Sigmoid colon (tissue), 7 donors: Measurements from ENCODE around the gene BCL3. TPM values are rescaled to one million over a fixed set of nuclear protein-coding genes. Genes with fewer than 3 reads are reported as not detected.
A peak's percentile ranks its signal among the peaks of the same experiment; 100 is the strongest.

Experiments used
- DNase-seq: peaks from one replicate; pipeline ENCODE4 v3.0.0-alpha.2; 2019
- H3K27ac ChIP-seq, 4 donors: fragments of 200-600 bp; sonication (generic); one replicate each; pipeline ENCODE4 v1.5.1; 2016 to 2019; ENCODE audit warnings: mild to moderate bottlenecking in 1 of 4
- H3K27me3 ChIP-seq, 3 donors: fragments of 200-600 bp; sonication (generic); one replicate each; pipeline ENCODE4 v1.5.1; 2019; ENCODE audit warnings: mild to moderate bottlenecking in 1 of 3
- H3K36me3 ChIP-seq, 4 donors: fragments of 200-600 bp; sonication (generic); one replicate each; pipeline ENCODE4 v1.5.1; 2016 to 2019
- H3K4me1 ChIP-seq, 4 donors: fragments of 200-600 bp; sonication (generic); one replicate each; pipeline ENCODE4 v1.5.1; 2017 to 2019
- H3K4me3 ChIP-seq, 4 donors: fragments of 200-600 bp; sonication (generic); one replicate each; pipeline ENCODE4 v1.5.1; 2017 to 2019; ENCODE audit warnings: mild to moderate bottlenecking in 2 of 4, moderate library complexity in 1 of 4
- H3K9me3 ChIP-seq, 4 donors: fragments of 200-600 bp in 3 of 4; sonication (generic) in 3 of 4; one replicate each; pipeline versions ENCODE4 v1.5.1 to v1.6.1; 2013 to 2019
- CTCF ChIP-seq, 4 experiments: fragments of 450-650 bp in 3 of 4; fragments of 200-600 bp in 1 of 4; IDR thresholded peaks; one replicate each; pipeline ENCODE4 v1.5.1; 2016 to 2019; ENCODE audit warnings: antibody characterized with exemption in 4 of 4, mild to moderate bottlenecking in 3 of 4, moderate library complexity in 2 of 4
- EP300 ChIP-seq, 4 donors: sonication (generic); formaldehyde crosslinking; IDR thresholded peaks; one replicate each; pipeline ENCODE4 v1.6.1; 2017; ENCODE audit warnings: antibody characterized with exemption in 4 of 4
- POLR2A ChIP-seq, 2 donors: fragments of 450-650 bp; IDR thresholded peaks; one replicate each; pipeline ENCODE4 v1.6.1; 2016; ENCODE audit warnings: antibody characterized with exemption in 2 of 2, mild to moderate bottlenecking in 2 of 2, moderate library complexity in 2 of 2
- POLR2AphosphoS5 ChIP-seq, 4 donors: sonication (generic); formaldehyde crosslinking; IDR thresholded peaks; one replicate each; pipeline ENCODE4 v1.6.1; 2017; ENCODE audit warnings: antibody characterized with exemption in 4 of 4
- WGBS, 2 donors: extraction: QIAGEN DNeasy Blood & Tissue Kit; methylation state at CpG; one replicate each; pipeline ENCODE4 v1.1.7; 2013; 5-methylcytosine and 5-hydroxymethylcytosine counted together
- intact Hi-C: fragments of 100-400 bp; cut with DNase I; formaldehyde crosslinking; loops from one replicate; pipeline ENCODE4 v1.15.1; 2023
- polyA plus RNA-seq, 3 donors: library from polyadenylated mRNA; stranded (reverse); fragments of 200-250 nt; gene quantifications; one replicate each; pipeline ENCODE4 v1.2.3, GENCODE V29; 2013
- total RNA-seq, 4 donors: library from RNA; depleted of rRNA; stranded (reverse); fragments of >200 nt; gene quantifications; one replicate each; pipeline ENCODE4 v1.1.0, GENCODE V29; 2016
- donor health status: healthy with polysubstance abuse.
- donor health status: Bipolar disorder and iron deficiency.
- donor health status: healthy.

BCL3 gene
- total and polyA plus RNA-seq, 7 donors = 13.9 to 104 (median 44.4) TPM

GRCh38 chr19:44800461-44800860, 52.0 kb downstream of the BCL3 start:
- DNase-seq = peak; percentile 91
- TF ChIP-seq CTCF (IDR thresholded peaks at IDR 0.05) (peak; percentile 91 to 97 (median 94)), POLR2AphosphoS5 (IDR thresholded peaks at IDR 0.05) (no peak), EP300 (IDR thresholded peaks at IDR 0.05) (no peak), POLR2A (IDR thresholded peaks at IDR 0.05) (no peak)
- H3K36me3 ChIP-seq = no peaks in the 10 kb centered on the region
- intact Hi-C loops = loop anchor here (1.0 kb wide), 1 partner anchor 44 kb away; no protein-coding TSS in a partner anchor
- no peak overlapping the region for H3K4me3 ChIP-seq
- H3K9me3 ChIP-seq = no peaks in the 10 kb centered on the region
- H3K27me3 ChIP-seq = no peaks in the 10 kb centered on the region
- no peak overlapping the region for H3K27ac ChIP-seq
- H3K4me1 ChIP-seq = no peaks in the 10 kb centered on the region
- 3% methylated on average over 3 of the region's 3 CpGs for WGBS, 2 donors

- peaks cover 0 to 9% (median 8%) of the 10 kb centered on the region in 4 donors for H3K4me1 ChIP-seq
- no peak for DNase-seq
- no peaks in the 10 kb centered on the region for H3K27me3 ChIP-seq
- TF ChIP-seq POLR2A (IDR thresholded peaks at IDR 0.05) (no peak), CTCF (IDR thresholded peaks at IDR 0.05) (no peak), POLR2AphosphoS5 (IDR thresholded peaks at IDR 0.05) (no peak), EP300 (IDR thresholded peaks at IDR 0.05) (no peak)
- WGBS, 2 donors = 92% methylated on average over 13 of the region's 13 CpGs
- intact Hi-C loops = no loop called here
- no peak overlapping the region for H3K4me3 ChIP-seq
- H3K36me3 ChIP-seq = no peaks in the 10 kb centered on the region
- H3K9me3 ChIP-seq = no peaks in the 10 kb centered on the region
- no peak overlapping the region for H3K27ac ChIP-seq
Observed at GRCh38 chr19:44803442-44804428, 55.2 kb downstream of the BCL3 start.

- H3K9me3 ChIP-seq = no peaks in the 10 kb centered on the region
- H3K4me1 ChIP-seq = peaks cover 0 to 28% (median 20%) of the 10 kb centered on the region in 4 donors
- H3K27me3 ChIP-seq = no peaks in the 10 kb centered on the region
- 84 to 90% methylated on average over 7 of the region's 7 CpGs for WGBS, 2 donors
- no peak overlapping the region for H3K4me3 ChIP-seq
- no peak for DNase-seq
- TF ChIP-seq POLR2A (IDR thresholded peaks at IDR 0.05) (no peak), EP300 (IDR thresholded peaks at IDR 0.05) (no peak), POLR2AphosphoS5 (IDR thresholded peaks at IDR 0.05) (no peak), CTCF (IDR thresholded peaks at IDR 0.05) (no peak)
- H3K36me3 ChIP-seq = no peaks in the 10 kb centered on the region
- H3K27ac ChIP-seq = no peak overlapping the region
- intact Hi-C loops = no loop called here
Observed at GRCh38 chr19:44806291-44806690, 57.8 kb downstream of the BCL3 start.

- Histone ChIP-seq H3K36me3 (no peaks in the 10 kb centered on the region), H3K4me1 (peaks cover 0 to 28% (median 20%) of the 10 kb centered on the region in 4 donors), H3K4me3 (no peak overlapping the region), H3K27ac (peak overlapping the region in 1 of 4 donors; percentile 77), H3K9me3 (no peaks in the 10 kb centered on the region), H3K27me3 (no peaks in the 10 kb centered on the region)
- no peak for DNase-seq
- no peak for TF ChIP-seq EP300 (IDR thresholded peaks at IDR 0.05)
- WGBS, 2 donors = 18 to 61% methylated on average over 5 of the region's 5 CpGs
- intact Hi-C loops = no loop called here
Observed at GRCh38 chr19:44807162-44807561, 58.7 kb downstream of the BCL3 start.
